NK-92 (cell line): ENCODE results near the gene PEPD.

Experiments
- DNase-seq: peaks from one replicate; lab custom pipeline; 2025; ENCODE audit not compliant: unreplicated experiment; lab: John Stamatoyannopoulos, UW

The PEPD gene

DNA sequence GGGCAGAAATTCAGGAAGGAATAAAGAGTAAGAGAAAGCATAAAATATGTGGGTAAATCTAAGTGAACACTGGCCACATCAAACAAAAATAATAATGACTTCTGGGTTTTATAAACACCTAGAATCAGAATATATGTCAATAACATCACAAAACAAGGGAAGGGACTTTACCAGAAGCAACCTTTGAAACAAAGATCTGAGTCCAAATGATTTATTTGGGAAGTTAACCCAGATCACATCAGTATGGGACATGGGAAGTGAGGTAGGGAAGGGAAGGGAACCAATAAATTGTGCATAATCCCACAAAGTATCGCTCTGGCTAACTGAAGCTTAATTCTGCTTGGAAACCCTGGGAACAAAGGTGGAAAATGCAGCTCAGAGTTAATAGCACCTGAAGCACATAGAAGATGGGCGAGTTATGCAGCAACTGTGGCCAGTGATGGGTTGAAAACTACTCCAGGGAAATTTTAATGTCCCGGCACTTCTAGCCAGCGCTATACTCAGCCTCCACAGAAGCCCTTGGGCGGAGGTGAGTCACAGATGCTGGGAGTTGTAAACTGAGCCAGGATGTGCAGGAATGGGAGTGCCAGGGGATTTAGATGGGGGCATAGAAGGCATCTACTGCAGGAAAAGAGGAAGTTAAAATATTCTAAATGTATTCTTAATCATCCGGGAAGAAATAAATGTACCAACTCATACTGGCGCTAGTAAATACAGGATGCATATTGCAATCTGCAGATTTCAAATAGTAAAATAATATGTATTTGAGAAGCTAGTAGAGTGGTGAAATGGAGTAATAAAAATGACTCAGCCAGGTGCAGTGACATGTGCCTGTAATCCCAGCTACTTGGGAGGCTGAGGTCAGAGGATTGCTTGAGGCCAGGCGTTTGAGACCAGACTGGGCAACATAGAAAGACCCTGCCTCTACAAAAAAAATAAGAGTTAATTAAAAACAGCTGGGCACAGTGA is 182.3 kb downstream of the PEPD start:
- DNase-seq: no peak
